Adipocyte (in vitro differentiated cells): ENCODE data around the gene ALPG.
"Not testable (repeated sequence)": the region's sequence is repeated elsewhere in the genome, so short reads cannot be mapped to it uniquely, and the experiment has no call there.

Source experiments
- DNase-seq: peaks from one replicate; pipeline ENCODE4 v3.0.0-alpha.2; 2015; ENCODE audit warnings: low read depth
- H3K27me3 ChIP-seq: replicated peaks from 2 replicates; pipeline ENCODE4 v1.7.0; 2013; ENCODE audit warnings: mild to moderate bottlenecking, low read length, moderate library complexity; ENCODE audit not compliant: control insufficient read depth, insufficient read depth
- H3K36me3 ChIP-seq: 2 replicates; pipeline ENCODE4 v1.7.0; 2013; ENCODE audit warnings: low read length, mild to moderate bottlenecking, moderate library complexity; ENCODE audit not compliant: control insufficient read depth, insufficient read depth, severe bottlenecking
- H3K4me1 ChIP-seq: 2 replicates; pipeline ENCODE4 v1.7.0; 2013; ENCODE audit warnings: mild to moderate bottlenecking, low read length, moderate library complexity; ENCODE audit not compliant: control insufficient read depth, insufficient read depth
- H3K4me3 ChIP-seq: 2 replicates; pipeline ENCODE4 v1.7.0; 2013; ENCODE audit warnings: mild to moderate bottlenecking, low read length, moderate library complexity
- H3K9ac ChIP-seq: 2 replicates; pipeline ENCODE4 v1.7.0; 2013; ENCODE audit warnings: mild to moderate bottlenecking, low read length, moderate library complexity
- H3K9me3 ChIP-seq: 2 replicates; pipeline ENCODE4 v1.7.0; 2013; ENCODE audit warnings: mild to moderate bottlenecking, low read length, moderate library complexity; ENCODE audit not compliant: control insufficient read depth

The ALPG gene

DNA sequence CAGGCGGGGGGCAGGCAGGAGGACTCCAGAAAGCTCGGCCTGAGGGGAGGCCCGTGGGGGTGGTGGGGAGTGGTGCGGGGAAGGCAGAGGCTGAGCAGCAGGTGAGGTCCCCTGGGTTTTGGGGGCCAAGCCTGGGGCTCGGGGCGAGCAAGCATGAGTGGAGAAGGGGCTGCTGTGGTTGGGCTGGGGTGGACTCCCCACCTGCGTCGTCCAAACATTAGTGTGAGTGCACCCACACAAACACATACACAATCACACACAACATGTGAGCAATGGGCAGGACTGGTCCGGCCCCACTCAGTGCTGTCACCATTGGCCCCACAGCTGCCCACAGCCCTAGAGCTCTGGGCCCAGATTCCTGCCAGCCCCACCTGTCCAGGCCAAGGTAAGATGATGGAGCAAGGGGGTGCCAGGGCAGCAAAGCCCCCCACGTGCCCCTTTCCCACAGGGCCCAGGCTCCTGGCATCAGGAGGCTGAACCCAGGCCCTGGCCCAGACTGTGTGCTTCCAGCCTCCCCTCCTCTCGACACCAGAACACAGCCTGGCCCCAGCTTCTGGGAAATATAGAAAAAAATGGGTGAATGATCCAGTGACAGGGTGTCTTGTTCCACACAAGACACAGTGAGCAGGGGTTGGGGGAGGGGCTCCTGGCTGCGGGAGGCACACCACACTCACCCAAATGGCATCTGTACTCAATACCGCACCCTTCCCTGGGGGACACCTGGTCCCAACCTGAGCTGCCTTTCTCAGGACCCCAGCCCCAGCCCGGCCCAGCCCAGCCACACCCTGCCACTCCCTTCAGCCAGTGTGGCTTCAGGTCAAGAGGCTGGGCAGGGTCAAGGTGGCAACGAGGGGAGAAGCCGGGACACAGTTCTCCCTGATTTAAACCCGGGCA, 28.6 kb upstream of the ALPG start:
- Histone ChIP-seq H3K9ac (no peak overlapping the region), H3K27me3 (peaks cover 39% of the 10 kb centered on the region), H3K9me3 (no peaks in the 10 kb centered on the region), H3K4me1 (no peaks in the 10 kb centered on the region), H3K4me3 (no peak overlapping the region), H3K36me3 (no peaks in the 10 kb centered on the region)
- DNase-seq, result no peak

DNA sequence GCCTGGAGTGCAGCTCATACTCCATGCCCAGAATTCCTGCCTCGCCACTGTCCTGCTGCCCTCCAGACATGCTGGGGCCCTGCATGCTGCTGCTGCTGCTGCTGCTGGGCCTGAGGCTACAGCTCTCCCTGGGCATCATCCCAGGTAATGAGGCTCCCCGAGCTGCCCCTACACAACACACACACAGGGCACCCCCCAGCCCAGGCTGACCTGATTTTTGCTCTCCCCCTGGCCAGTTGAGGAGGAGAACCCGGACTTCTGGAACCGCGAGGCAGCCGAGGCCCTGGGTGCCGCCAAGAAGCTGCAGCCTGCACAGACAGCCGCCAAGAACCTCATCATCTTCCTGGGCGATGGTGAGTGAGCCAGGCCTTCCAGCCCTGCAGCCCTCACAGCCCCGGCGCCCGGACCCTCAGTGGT, 27.9 kb upstream of the ALPG start, which contains the start of gene ALPP:
Gene ALPP (plus strand): TSS at position 17 of the 417 bp plus-strand sequence. CDS start 52 bp downstream, at position 69.
- H3K9ac ChIP-seq, H3K4me1 ChIP-seq, H3K4me3 ChIP-seq, H3K36me3 ChIP-seq, DNase-seq, H3K9me3 ChIP-seq: not testable (repeated sequence)
- peaks cover 44% of the 10 kb centered on the region for H3K27me3 ChIP-seq

DNA sequence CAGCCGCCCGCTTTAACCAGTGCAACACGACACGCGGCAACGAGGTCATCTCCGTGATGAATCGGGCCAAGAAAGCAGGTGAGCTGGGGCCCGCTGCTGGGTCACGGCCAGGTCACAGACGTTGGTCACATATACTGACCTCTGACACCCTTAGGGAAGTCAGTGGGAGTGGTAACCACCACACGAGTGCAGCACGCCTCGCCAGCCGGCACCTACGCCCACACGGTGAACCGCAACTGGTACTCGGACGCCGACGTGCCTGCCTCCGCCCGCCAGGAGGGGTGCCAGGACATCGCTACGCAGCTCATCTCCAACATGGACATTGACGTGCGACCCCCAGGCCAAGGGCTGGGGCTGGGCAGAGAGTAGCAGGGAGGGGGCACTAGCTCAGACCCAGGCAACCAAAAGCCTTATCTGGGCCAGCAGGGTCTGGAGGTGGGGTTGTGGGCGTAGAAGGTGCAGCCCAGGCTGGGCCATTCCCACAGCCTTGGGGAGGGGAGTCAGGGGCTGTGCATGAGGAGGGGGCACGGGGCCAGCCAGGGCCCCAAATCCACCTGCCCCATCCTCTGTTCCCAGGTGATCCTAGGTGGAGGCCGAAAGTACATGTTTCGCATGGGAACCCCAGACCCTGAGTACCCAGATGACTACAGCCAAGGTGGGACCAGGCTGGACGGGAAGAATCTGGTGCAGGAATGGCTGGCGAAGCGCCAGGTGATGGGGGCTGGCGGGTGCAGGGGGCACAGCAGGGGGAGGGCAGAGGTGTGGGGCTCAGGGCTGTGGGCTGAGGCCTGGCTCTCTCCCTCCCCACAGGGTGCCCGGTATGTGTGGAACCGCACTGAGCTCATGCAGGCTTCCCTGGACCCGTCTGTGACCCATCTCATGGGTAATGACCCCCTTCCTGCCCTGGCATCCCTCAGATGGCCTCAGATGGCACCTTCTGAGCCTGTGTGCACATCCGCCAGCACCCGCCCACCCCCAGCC, 26.7 kb upstream of the ALPG start:
- not testable (repeated sequence) for H3K4me3 ChIP-seq, DNase-seq, H3K36me3 ChIP-seq, H3K9me3 ChIP-seq, H3K9ac ChIP-seq, H3K4me1 ChIP-seq
- peaks cover 46% of the 10 kb centered on the region for H3K27me3 ChIP-seq

DNA sequence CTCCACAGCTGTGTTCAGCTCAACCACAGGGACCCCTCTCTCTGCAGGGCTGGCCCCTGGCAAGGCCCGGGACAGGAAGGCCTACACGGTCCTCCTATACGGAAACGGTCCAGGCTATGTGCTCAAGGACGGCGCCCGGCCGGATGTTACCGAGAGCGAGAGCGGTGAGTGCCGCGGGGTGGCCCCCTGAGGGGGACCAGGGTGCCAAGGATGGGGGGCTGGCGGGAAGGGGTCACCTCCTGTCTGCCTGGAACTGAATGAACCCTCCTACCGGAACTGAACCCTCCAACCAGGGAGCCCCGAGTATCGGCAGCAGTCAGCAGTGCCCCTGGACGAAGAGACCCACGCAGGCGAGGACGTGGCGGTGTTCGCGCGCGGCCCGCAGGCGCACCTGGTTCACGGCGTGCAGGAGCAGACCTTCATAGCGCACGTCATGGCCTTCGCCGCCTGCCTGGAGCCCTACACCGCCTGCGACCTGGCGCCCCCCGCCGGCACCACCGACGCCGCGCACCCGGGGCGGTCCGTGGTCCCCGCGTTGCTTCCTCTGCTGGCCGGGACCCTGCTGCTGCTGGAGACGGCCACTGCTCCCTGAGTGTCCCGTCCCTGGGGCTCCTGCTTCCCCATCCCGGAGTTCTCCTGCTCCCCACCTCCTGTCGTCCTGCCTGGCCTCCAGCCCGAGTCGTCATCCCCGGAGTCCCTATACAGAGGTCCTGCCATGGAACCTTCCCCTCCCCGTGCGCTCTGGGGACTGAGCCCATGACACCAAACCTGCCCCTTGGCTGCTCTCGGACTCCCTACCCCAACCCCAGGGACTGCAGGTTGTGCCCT, 25.2 kb upstream of the ALPG start:
- H3K9ac ChIP-seq, DNase-seq, H3K9me3 ChIP-seq, H3K4me1 ChIP-seq, H3K36me3 ChIP-seq, H3K4me3 ChIP-seq: not testable (repeated sequence)
- H3K27me3 ChIP-seq, result peaks cover 47% of the 10 kb centered on the region

DNA sequence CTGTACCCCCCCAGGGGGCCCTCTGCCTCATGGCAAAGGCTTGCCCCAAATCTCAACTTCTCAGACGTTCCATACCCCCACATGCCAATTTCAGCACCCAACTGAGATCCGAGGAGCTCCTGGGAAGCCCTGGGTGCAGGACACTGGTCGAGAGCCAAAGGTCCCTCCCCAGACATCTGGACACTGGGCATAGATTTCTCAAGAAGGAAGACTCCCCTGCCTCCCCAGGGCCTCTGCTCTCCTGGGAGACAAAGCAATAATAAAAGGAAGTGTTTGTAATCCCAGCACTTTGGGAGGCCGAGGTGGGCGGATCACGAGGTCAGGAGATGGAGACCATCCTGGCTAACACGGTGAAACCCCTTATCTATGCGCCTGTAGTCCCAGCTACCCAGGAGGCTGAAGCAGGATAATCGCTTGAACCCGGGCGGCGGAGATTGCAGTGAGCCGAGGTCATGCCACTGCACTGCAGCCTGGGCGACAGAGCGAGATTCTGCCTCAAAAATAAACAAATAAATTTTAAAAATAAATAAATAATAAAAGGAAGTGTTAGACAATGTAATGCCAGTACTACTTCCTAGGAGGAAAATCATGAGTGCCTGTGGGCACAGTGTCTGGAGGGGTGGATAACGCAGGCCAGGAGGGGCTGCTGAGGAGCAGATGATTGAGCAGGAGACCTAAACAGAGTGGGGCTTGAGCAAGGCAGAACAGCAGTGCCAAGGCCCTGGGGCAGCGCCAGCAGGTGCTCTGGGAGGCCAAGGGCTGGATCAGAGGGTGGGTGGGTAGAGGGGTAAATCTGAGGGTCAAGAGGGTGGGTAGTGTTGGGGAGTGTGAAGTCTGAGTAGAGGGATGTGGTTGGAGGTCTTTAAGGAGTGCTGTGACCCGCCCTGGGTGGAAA, 24.1 kb upstream of the ALPG start:
- Histone ChIP-seq H3K9ac (no peak overlapping the region), H3K36me3 (no peaks in the 10 kb centered on the region), H3K4me1 (peaks cover 7% of the 10 kb centered on the region), H3K9me3 (no peaks in the 10 kb centered on the region), H3K27me3 (peaks cover 36% of the 10 kb centered on the region), H3K4me3 (no peak overlapping the region)
- DNase-seq, result no peak

DNA sequence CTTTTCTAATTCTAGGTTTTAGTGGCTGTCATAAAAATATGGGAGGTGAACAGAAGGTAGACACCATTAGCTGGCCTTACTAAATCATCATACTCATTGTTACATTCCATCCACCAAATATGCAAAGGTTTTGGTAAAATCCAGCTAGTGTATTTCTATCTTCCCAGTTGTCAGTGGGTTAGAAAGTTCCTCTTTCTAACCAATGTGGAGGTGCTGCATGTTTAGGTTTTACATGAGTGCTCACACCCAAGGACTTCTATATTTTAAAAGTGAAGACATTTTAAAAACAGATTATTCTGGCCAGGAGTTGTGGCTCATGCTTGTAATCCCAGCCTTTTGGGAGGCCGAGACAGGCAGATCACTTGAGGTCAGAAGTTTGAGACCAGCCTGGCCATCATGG, 22.2 kb upstream of the ALPG start:
- DNase-seq, result no peak
- H3K4me3 ChIP-seq, result no peak overlapping the region
- H3K4me1 ChIP-seq, result peaks cover 7% of the 10 kb centered on the region
- H3K9me3 ChIP-seq, result no peaks in the 10 kb centered on the region
- no peak overlapping the region for H3K9ac ChIP-seq
- peaks cover 39% of the 10 kb centered on the region for H3K27me3 ChIP-seq
- H3K36me3 ChIP-seq, result no peaks in the 10 kb centered on the region

DNA sequence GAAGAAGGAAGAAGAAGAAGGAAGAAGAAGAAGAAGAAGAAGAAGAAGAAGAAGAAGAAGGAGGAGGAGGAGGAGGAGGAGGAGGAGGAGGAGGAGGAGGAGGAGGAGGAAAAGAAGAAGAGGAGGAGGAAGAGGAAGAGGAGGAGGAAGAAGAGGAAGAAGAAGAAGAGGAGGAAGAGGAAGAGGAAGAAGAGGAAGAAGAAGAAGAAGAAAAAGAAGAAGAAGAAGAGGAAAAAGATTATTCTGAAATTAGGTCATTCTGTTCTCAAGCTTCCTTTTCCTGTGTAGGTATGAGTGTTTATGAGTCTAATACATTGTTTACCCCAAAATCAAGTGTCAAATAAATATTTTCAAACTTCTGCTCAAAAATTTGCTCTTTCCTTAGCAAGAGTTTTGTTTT, 21.6 kb upstream of the ALPG start:
- H3K36me3 ChIP-seq, H3K9me3 ChIP-seq, H3K4me3 ChIP-seq, H3K9ac ChIP-seq, DNase-seq, H3K4me1 ChIP-seq: not testable (repeated sequence)
- H3K27me3 ChIP-seq, result peaks cover 40% of the 10 kb centered on the region

DNA sequence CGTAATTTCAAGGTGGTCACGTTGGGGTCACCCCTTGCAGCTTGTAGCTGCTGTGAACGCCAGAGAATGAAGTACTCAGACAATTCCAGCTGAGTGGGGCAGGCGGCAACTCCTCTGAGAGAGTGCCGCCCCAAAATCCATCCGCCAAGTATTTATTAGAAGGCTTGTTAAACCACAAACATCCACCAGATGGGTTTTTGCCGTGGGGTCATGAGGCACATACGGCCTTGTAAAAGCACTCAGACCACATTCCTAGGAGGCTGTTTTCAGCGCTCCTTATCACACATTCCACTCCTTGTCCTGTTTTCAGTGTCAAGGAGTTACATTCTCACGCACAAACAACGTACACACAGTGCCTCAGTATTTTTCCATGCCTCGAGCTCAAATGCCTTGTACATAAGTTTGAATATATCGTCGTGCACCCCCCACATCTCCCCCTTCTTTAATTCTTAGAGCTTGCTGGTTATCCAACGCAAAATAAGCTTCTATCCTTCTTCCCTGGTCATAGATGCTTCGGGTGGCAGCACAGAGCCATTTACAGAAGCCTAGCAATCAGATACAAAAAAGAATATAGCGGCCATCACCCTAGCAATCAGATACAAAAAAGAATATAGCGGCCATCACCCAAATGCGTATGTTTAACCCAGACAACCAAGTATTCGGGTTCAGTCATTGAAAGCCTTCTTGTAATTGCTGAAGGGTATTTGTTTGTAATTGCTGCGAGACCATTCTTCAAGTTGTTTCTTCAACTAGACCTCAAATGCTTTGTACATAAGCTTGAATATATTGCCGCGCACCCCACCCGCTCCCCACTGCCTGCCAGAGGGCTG, 20.8 kb upstream of the ALPG start:
- Histone ChIP-seq H3K9me3 (no peaks in the 10 kb centered on the region), H3K36me3 (no peaks in the 10 kb centered on the region), H3K4me1 (peaks cover 7% of the 10 kb centered on the region), H3K4me3 (no peak overlapping the region), H3K27me3 (peaks cover 48% of the 10 kb centered on the region), H3K9ac (no peak overlapping the region)
- peak; percentile 39 for DNase-seq

DNA sequence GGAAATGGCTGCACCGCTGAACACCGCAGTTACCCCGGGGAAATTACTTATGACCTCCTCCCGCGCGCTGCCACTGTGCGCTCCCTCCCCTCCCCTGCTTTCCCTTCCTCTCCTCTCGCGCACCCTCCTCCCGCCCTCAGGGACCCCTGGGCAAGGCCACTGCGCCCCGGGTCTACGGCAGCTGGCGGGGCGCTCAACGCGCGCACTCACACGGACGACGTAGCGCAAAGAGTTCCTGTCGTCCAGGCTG, 20.2 kb upstream of the ALPG start:
- Histone ChIP-seq H3K9ac (no peak overlapping the region), H3K9me3 (no peaks in the 10 kb centered on the region), H3K4me1 (peaks cover 7% of the 10 kb centered on the region), H3K27me3 (peaks cover 54% of the 10 kb centered on the region), H3K4me3 (no peak overlapping the region), H3K36me3 (no peaks in the 10 kb centered on the region)
- no peak for DNase-seq
